Dermis lymphatic vessel endothelial cell (primary cell): ENCODE measurements around the gene ZFP91. TPM values are rescaled to one million over a fixed set of nuclear protein-coding genes. Genes with fewer than 3 reads are reported as not detected.

Experiments
- total RNA-seq: library from RNA; depleted of rRNA; stranded (reverse); fragments of >200 nt; gene quantifications from 2 replicates; pipeline ENCODE4 v1.2.1, GENCODE V29; 2014

ZFP91 gene
- total RNA-seq, result 39.3 and 39.7 TPM in 2 replicates

GRCh38 chr11:58578635-58579191 lies at the start of gene ZFP91:
Gene ZFP91, plus strand, starts transcription at chr11:58579063. Its CDS starts 219 bp downstream, at chr11:58579282.

GRCh38 chr11:58575377-58576020 lies 3.4 kb upstream of the ZFP91 start, which contains the start of gene LPXN:
Gene LPXN, minus strand, starts transcription at chr11:58575856. Its CDS starts 84 bp downstream, at chr11:58575772.

GRCh38 chr11:58622344-58622743 lies 43.5 kb downstream of the ZFP91 start, which contains the start of gene CNTF:
Gene CNTF, plus strand, starts transcription at chr11:58622665. Its CDS starts 88 bp downstream, at chr11:58622753.

Other genes with a start within 250 kb of the ZFP91 start
- gene OR5B17, start 220.0 kb upstream of the ZFP91 start, total RNA-seq, result not detected in 2 replicates
- gene OR5B3, start 172.2 kb upstream of the ZFP91 start, total RNA-seq, result not detected in 2 replicates
- gene OR5B2, start 150.9 kb upstream of the ZFP91 start, total RNA-seq, result not detected in 2 replicates
- not detected in 2 replicates for gene OR5B12, start 136.8 kb upstream of the ZFP91 start, total RNA-seq
- not detected in 2 replicates for gene OR5B21, start 71.0 kb upstream of the ZFP91 start, total RNA-seq
- gene LPXN, start 3.2 kb upstream of the ZFP91 start, total RNA-seq, result 2.4 and 3.0 TPM in 2 replicates
- 1.5 and 1.6 TPM in 2 replicates for gene CNTF, start 43.6 kb downstream of the ZFP91 start, total RNA-seq
- gene GLYAT, start 152.9 kb downstream of the ZFP91 start, total RNA-seq, result not detected in 2 replicates